Karpas-422 (cell line): ENCODE measurements around the gene PUS7L. TPM values are rescaled to one million over a fixed set of nuclear protein-coding genes. Genes with fewer than 3 reads are reported as not detected.

ENCODE experiments used
- DNase-seq: peaks from one replicate; pipeline ENCODE4 v3.0.0-alpha.2; 2015
- H2AFZ ChIP-seq: fragments of 200-600 bp; sonication (generic); 2 replicates; pipeline ENCODE4 v1.6.1; 2014; ENCODE audit warnings: antibody characterized with exemption, low read length, mixed read lengths
- H3K27ac ChIP-seq: fragments of 200-600 bp; sonication (generic); 2 replicates; pipeline ENCODE4 v1.5.1; 2014; ENCODE audit warnings: mild to moderate bottlenecking, low read length, moderate library complexity
- H3K27me3 ChIP-seq: fragments of 200-600 bp; sonication (generic); 2 replicates; pipeline ENCODE4 v1.6.1; 2014; ENCODE audit warnings: low read length, mixed read lengths
- H3K36me3 ChIP-seq: fragments of 200-600 bp; sonication (generic); 2 replicates; pipeline ENCODE4 v1.6.1; 2014; ENCODE audit warnings: low read length, mixed read lengths; ENCODE audit not compliant: insufficient read depth
- H3K4me1 ChIP-seq: fragments of 200-600 bp; sonication (generic); 2 replicates; pipeline ENCODE4 v1.6.1; 2014; ENCODE audit warnings: mild to moderate bottlenecking, low read length, mixed read lengths
- H3K4me2 ChIP-seq: fragments of 200-600 bp; sonication (generic); 2 replicates; pipeline ENCODE4 v1.6.1; 2014; ENCODE audit warnings: low read length, low read depth, mild to moderate bottlenecking; ENCODE audit not compliant: poor library complexity, severe bottlenecking
- H3K4me3 ChIP-seq: fragments of 200-600 bp; sonication (generic); 2 replicates; pipeline ENCODE4 v1.5.1; 2014; ENCODE audit warnings: mild to moderate bottlenecking, antibody characterized with exemption, low read length, mixed read lengths
- H3K79me2 ChIP-seq: fragments of 200-600 bp; sonication (generic); 2 replicates; pipeline ENCODE4 v1.6.1; 2014; ENCODE audit warnings: mild to moderate bottlenecking, low read length, mixed read lengths
- H3K9ac ChIP-seq: fragments of 200-600 bp; sonication (generic); 2 replicates; pipeline ENCODE4 v1.6.0; 2014; ENCODE audit warnings: low read length
- H3K9me2 ChIP-seq: fragments of 200-600 bp; sonication (generic), shearing (Covaris generic); replicated peaks from 2 replicates; pipeline ENCODE4 v1.6.0; 2014; ENCODE audit warnings: mild to moderate bottlenecking, low read length, moderate library complexity; ENCODE audit not compliant: insufficient read depth
- H3K9me3 ChIP-seq: fragments of 300-700, 200-600 bp; sonication (generic); 2 replicates; pipeline ENCODE4 v1.6.1; 2014; ENCODE audit warnings: low read length, mixed read lengths
- H4K20me1 ChIP-seq: fragments of 200-600 bp; sonication (generic); 2 replicates; pipeline ENCODE4 v1.6.1; 2014; ENCODE audit warnings: mild to moderate bottlenecking, antibody characterized with exemption, low read length, low read depth; ENCODE audit not compliant: insufficient read depth
- total RNA-seq: library from RNA; depleted of rRNA; stranded (reverse); fragments of >200 nt; shearing (Covaris generic); gene quantifications from 2 replicates; pipeline ENCODE4 v1.2.3, GENCODE V29; 2014; ENCODE audit warnings: low replicate concordance; rRNA removed

Gene PUS7L
- total RNA-seq, 1 experiment from 2014 or later, result 32.2 TPM

GRCh38 chr12:43676183-43676813 is 82.3 kb downstream of the PUS7L start:
- DNase-seq, result peak; percentile 80
- Histone ChIP-seq H3K9me2 (no peaks in the 10 kb centered on the region), H3K79me2 (no peaks in the 10 kb centered on the region), H2AFZ (no peak overlapping the region), H3K4me1 (no peaks in the 10 kb centered on the region), H3K4me2 (no peak overlapping the region), H3K36me3 (no peaks in the 10 kb centered on the region), H3K9ac (no peak overlapping the region), H4K20me1 (no peaks in the 10 kb centered on the region), H3K27ac (no peak overlapping the region), H3K4me3 (no peak overlapping the region), H3K27me3 (no peaks in the 10 kb centered on the region), H3K9me3 (no peaks in the 10 kb centered on the region)

DNA sequence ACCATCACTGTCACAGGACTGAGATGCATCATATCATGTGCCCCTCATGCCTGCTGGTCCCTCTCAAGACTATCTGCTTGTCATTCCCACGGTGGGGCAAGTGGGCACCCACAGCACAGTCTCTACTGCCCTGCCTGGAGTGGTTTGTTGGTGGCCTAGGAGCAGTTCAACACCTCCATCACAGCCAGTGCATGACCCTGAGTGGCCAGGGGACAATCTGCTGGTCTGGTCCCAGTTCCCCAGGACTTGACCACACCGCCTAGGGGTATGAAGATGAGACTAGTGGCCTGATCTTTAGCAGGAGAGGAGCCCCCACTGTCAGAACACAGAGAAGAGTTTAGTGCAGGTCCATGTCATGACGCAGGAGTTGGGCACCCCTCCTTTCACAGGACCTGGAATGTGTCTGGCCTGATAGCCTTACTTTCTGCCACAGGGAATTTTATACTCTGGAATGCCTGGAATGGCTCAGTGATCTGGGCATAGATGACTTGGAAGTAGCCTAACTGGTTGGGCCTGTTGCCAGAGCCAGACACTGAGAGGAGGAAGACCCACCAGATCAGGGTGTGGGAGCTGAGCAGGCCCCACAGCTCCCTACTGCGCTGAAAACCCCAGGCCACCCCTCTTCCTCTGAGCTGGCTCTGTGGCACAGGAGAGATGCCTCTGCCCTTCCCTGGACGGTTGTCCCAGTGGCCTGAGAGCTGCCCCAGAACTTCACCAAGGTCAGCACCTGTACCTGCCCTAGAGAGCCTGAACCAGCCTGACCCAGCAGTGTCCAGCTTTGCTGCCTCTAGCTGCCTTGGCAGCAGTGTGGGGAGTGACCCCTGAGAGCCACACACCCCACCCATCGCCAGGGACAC is 83.3 kb downstream of the PUS7L start:
- H3K4me1 ChIP-seq, result no peaks in the 10 kb centered on the region

DNA sequence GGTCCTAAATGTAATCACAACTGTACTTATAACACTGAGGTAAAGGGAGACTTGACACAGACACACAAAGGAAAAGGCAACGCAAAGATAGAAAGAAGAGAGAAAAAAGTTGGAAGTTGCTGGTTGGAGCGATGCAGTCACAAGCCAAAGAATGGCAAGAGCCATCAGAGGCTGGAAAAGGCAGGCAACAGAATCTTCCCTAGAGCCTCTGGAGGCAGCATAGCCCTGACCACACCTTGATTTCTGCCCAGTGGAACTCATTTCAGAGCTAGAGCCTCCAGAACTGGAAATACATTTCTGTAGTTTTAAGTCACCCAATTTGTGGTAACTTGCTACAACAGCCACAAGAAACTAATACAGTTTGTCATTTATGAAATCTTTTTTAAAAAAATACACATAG is 89.2 kb downstream of the PUS7L start:
- no peak for DNase-seq
- no peak overlapping the region for H3K4me2 ChIP-seq
- H3K4me1 ChIP-seq, result no peaks in the 10 kb centered on the region

More for the DNA sequence above, 83.3 kb downstream of the PUS7L start:
- no peak overlapping the region for H3K27ac ChIP-seq
- no peaks in the 10 kb centered on the region for H3K79me2 ChIP-seq
- no peak overlapping the region for H3K4me2 ChIP-seq
- H3K9ac ChIP-seq, result no peak overlapping the region
- no peaks in the 10 kb centered on the region for H4K20me1 ChIP-seq
- H3K27me3 ChIP-seq, result no peaks in the 10 kb centered on the region
- H3K9me3 ChIP-seq, result no peaks in the 10 kb centered on the region
- no peak overlapping the region for H3K4me3 ChIP-seq
- no peaks in the 10 kb centered on the region for H3K9me2 ChIP-seq
- no peaks in the 10 kb centered on the region for H3K36me3 ChIP-seq
- DNase-seq, result no peak
- H2AFZ ChIP-seq, result no peak overlapping the region

More for the DNA sequence above, 89.2 kb downstream of the PUS7L start:
- Histone ChIP-seq H4K20me1 (no peaks in the 10 kb centered on the region), H3K27me3 (no peaks in the 10 kb centered on the region), H3K4me3 (no peak overlapping the region), H3K27ac (no peak overlapping the region), H3K79me2 (no peaks in the 10 kb centered on the region), H3K9ac (no peak overlapping the region), H3K36me3 (no peaks in the 10 kb centered on the region), H3K9me3 (no peaks in the 10 kb centered on the region), H2AFZ (no peak overlapping the region), H3K9me2 (no peaks in the 10 kb centered on the region)

Other genes with a start within 250 kb of the PUS7L start
- not detected in 2 replicates for gene ADAMTS20, start 206.6 kb downstream of the PUS7L start, total RNA-seq
- 31.0 and 53.6 TPM in 2 replicates for gene IRAK4, start 161 bp upstream of the PUS7L start, total RNA-seq
- 29.9 and 62.2 TPM in 2 replicates for gene TWF1, start 47.5 kb upstream of the PUS7L start, total RNA-seq
- 1.2 and 13.3 TPM in 2 replicates for gene TMEM117, start 77.3 kb upstream of the PUS7L start, total RNA-seq